ENCODE data around the gene BRI3BP. TPM values are rescaled to one million over a fixed set of nuclear protein-coding genes. Genes with fewer than 3 reads are reported as not detected.

The BRI3BP gene
- total and polyA plus RNA-seq, 9 of the 15 experiments (the other 6 are each of a cell fraction or from before 2014, with no cell fraction given): 12.3 to 25.0 (median 16.6) TPM

DNA sequence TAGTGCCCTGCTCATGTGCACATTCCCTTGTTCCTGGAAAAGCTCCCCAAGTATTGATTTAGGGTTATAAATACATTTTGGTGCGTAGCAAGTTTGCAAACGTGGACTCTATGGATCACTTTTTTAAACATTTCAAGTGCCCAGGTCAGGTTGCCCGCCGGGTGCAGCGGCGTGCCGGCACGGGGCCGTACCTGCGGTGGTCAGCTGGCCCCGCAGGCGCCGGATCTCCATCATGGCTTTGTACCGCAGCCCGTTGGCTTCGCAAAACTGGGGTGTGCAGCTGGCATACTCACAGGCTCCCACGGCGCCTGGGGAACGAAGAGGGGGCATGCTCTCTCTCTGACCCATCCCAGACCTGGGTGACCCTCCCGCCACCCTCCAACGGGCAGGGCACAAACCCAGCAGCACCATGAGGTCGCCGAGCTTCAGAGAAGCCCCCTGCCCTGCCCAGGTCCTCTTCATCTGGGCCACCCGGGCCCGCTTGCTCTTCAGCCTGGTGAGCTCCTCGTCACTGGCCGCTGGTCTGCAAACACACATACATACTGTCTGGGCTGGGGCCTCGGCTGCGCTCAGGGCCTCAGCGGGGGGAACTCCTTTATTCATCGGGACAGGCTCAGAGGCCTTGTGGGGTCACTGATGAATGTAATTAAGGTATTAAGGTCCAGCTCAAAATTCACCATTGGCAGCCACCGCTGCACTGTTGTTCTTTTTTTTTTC, 39.6 kb upstream of the BRI3BP start:
- Histone ChIP-seq H2AFZ (ENCODE audit: low read depth, low read length) (no peak overlapping the region), H3K4me2 (ENCODE audit: insufficient read depth, low read length) (no peak overlapping the region), H3K27me3 (ENCODE audit: control insufficient read depth in 2 of 2, insufficient read depth in 2 of 2, low read length in 2 of 2) (no peaks in the 10 kb centered on the region), H3K9me3 (replicated peaks; ENCODE audit: control insufficient read depth, insufficient read depth, low read depth, low read length) (no peaks in the 10 kb centered on the region), H3K9ac (ENCODE audit: insufficient read depth in 1 of 2, low read depth in 2 of 2, low read length in 2 of 2) (no peak overlapping the region), H3K4me3 (no peak overlapping the region), H3K36me3 (ENCODE audit: control insufficient read depth, insufficient read depth, low read length) (peaks cover 88% of the 10 kb centered on the region; the same call in 2 of the 3 replicates), H3K79me2 (ENCODE audit: control insufficient read depth, insufficient read depth, low read length) (no peaks in the 10 kb centered on the region), H3K27ac (ENCODE audit: extremely low read depth, low read depth, low read length) (no peak overlapping the region), H3K9me1 (ENCODE audit: control insufficient read depth, insufficient read depth, low read length) (peaks cover 2% of the 10 kb centered on the region), H4K20me1 (replicated peaks; ENCODE audit: control insufficient read depth, insufficient read depth, low read length) (no peaks in the 10 kb centered on the region; the same call in 1 of the 2 replicates), H3K4me1 (replicated peaks in 1 of 2; ENCODE audit: control insufficient read depth in 2 of 2, insufficient read depth in 2 of 2, low read length in 2 of 2) (peaks cover 0 to 9% of the 10 kb centered on the region in 2 experiments; a peak in 1 of 5 replicates)
- WGBS (ENCODE audit: insufficient coverage, low coverage, missing lambda C conversion rate): 90% methylated on average over 22 of the region's 32 CpGs
- DNase-seq (ENCODE audit: extremely low read depth in 1 of 4, low spot score in 3 of 4) (peak in 1 of 4 experiments; percentile 4), FAIRE-seq (no peak), ATAC-seq (no peak)
- POLR2A ChIA-PET: interaction anchor here (0.7 to 1.4 kb wide), 4 partner anchors 13 to 54 kb away, joined by 3 to 4 read pairs (median 3); partner anchors contain the start of gene UBC
- no TSS peak for BruUV-seq (replicated peaks)
- in situ Hi-C loops (cut with MboI) (no loop called here), intact Hi-C loops (cut with micrococcal nuclease) (no loop called here)
- CTCF ChIA-PET (ENCODE audit: low intra/inter-chr PET ratio): no interaction called here
- TF ChIP-seq, protein P1, sequence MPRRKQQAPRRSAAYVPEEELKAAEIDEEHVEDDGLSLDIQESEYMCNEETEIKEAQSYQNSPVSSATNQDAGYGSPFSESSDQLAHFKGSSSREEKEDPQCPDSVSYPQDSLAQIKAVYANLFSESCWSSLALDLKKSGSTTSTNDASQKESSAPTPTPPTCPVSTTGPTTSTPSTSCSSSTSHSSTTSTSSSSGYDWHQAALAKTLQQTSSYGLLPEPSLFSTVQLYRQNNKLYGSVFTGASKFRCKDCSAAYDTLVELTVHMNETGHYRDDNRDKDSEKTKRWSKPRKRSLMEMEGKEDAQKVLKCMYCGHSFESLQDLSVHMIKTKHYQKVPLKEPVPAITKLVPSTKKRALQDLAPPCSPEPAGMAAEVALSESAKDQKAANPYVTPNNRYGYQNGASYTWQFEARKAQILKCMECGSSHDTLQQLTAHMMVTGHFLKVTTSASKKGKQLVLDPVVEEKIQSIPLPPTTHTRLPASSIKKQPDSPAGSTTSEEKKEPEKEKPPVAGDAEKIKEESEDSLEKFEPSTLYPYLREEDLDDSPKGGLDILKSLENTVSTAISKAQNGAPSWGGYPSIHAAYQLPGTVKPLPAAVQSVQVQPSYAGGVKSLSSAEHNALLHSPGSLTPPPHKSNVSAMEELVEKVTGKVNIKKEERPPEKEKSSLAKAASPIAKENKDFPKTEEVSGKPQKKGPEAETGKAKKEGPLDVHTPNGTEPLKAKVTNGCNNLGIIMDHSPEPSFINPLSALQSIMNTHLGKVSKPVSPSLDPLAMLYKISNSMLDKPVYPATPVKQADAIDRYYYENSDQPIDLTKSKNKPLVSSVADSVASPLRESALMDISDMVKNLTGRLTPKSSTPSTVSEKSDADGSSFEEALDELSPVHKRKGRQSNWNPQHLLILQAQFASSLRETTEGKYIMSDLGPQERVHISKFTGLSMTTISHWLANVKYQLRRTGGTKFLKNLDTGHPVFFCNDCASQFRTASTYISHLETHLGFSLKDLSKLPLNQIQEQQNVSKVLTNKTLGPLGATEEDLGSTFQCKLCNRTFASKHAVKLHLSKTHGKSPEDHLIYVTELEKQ (CRISPR knock-in tag; IDR thresholded peaks at IDR 0.05): no peak
- TF ChIP-seq ZFP1 (CRISPR knock-in tag; IDR thresholded peaks at IDR 0.05): no peak
- TF ChIP-seq PTBP1 (IDR thresholded peaks at IDR 0.05; ENCODE audit: low read depth, low read length): no peak
- TF ChIP-seq, protein P2, sequence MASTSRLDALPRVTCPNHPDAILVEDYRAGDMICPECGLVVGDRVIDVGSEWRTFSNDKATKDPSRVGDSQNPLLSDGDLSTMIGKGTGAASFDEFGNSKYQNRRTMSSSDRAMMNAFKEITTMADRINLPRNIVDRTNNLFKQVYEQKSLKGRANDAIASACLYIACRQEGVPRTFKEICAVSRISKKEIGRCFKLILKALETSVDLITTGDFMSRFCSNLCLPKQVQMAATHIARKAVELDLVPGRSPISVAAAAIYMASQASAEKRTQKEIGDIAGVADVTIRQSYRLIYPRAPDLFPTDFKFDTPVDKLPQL (IDR thresholded peaks at IDR 0.05; ENCODE audit: extremely low read depth, insufficient read length): no peak
- TF ChIP-seq, protein P3, sequence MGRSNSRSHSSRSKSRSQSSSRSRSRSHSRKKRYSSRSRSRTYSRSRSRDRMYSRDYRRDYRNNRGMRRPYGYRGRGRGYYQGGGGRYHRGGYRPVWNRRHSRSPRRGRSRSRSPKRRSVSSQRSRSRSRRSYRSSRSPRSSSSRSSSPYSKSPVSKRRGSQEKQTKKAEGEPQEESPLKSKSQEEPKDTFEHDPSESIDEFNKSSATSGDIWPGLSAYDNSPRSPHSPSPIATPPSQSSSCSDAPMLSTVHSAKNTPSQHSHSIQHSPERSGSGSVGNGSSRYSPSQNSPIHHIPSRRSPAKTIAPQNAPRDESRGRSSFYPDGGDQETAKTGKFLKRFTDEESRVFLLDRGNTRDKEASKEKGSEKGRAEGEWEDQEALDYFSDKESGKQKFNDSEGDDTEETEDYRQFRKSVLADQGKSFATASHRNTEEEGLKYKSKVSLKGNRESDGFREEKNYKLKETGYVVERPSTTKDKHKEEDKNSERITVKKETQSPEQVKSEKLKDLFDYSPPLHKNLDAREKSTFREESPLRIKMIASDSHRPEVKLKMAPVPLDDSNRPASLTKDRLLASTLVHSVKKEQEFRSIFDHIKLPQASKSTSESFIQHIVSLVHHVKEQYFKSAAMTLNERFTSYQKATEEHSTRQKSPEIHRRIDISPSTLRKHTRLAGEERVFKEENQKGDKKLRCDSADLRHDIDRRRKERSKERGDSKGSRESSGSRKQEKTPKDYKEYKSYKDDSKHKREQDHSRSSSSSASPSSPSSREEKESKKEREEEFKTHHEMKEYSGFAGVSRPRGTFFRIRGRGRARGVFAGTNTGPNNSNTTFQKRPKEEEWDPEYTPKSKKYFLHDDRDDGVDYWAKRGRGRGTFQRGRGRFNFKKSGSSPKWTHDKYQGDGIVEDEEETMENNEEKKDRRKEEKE (IDR thresholded peaks at IDR 0.05; ENCODE audit: borderline replicate concordance in 1 of 2, control insufficient read depth in 1 of 2, low read depth in 2 of 2, low read length in 1 of 2): no peak
- no peak for TF ChIP-seq FUS (optimal IDR thresholded peaks at IDR 0.05; ENCODE audit: low read depth, low read length)
- TF ChIP-seq, protein P4, sequence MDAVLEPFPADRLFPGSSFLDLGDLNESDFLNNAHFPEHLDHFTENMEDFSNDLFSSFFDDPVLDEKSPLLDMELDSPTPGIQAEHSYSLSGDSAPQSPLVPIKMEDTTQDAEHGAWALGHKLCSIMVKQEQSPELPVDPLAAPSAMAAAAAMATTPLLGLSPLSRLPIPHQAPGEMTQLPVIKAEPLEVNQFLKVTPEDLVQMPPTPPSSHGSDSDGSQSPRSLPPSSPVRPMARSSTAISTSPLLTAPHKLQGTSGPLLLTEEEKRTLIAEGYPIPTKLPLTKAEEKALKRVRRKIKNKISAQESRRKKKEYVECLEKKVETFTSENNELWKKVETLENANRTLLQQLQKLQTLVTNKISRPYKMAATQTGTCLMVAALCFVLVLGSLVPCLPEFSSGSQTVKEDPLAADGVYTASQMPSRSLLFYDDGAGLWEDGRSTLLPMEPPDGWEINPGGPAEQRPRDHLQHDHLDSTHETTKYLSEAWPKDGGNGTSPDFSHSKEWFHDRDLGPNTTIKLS (IDR thresholded peaks at IDR 0.05; ENCODE audit: borderline replicate concordance, low read depth): no peak
- TF ChIP-seq TCF7 (IDR thresholded peaks at IDR 0.05; ENCODE audit: borderline replicate concordance): no peak
- TF ChIP-seq POLR3A (IDR thresholded peaks at IDR 0.05; ENCODE audit: borderline replicate concordance, extremely low read depth, insufficient read depth, insufficient read length): no peak
- no peak for TF ChIP-seq ZNF121 (CRISPR knock-in tag; conservative IDR thresholded peaks at IDR 0.05)
- TF ChIP-seq SMARCB1 (IDR thresholded peaks at IDR 0.05; ENCODE audit: insufficient read length, low read depth): no peak
- no peak for TF ChIP-seq ZC3H4 (CRISPR knock-in tag; IDR thresholded peaks at IDR 0.05; ENCODE audit: borderline replicate concordance)
